ENCODE measurements around the gene ARHGEF38.
"Not testable (repeated sequence)": the region's sequence is repeated elsewhere in the genome, so short reads cannot be mapped to it uniquely, and the experiment has no call there.

ARHGEF38 gene

DNA sequence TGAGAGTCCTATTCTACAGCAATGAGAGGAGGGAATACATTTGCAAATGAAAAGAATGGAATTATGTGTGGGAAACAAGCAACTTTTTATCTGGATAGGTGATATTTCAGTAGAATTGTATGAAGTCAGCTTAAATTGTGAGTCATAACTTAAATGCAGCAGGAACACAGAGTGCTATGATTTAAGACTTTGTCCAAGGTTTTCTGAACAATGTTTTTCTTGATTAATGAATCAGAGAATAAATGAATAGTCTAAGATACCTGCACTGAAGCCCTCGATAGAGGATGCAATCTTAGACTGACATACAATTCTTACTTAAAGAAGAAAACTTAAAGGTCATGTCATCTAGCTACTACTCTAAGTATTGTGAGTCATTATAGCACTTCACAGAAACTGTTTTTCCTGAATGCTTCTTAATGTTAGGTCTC is 8.0 kb downstream of the ARHGEF38 start:
- no peak for DNase-seq

- DNase-seq, result no peak
Measured at GRCh38 chr4:105563352-105563751, 10.9 kb downstream of the ARHGEF38 start.

DNA sequence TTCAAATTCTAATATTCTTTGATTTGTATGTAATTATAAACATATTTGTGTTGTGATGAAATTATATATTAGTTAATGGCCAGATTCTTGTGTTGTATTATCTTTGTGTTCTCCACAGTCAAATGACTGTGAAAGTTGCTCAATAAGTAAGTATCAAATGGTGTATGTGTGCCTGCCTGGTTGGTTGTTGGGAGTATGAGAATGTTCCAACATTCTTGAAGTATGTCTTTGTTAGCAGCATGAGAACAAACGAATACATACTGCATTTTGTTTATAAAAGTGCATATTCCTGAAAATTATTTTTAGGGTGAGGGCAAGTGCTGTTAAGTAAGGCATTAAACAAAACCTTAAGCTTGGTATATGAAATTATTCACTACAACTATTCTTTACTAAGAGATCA is 16.2 kb downstream of the ARHGEF38 start:
- DNase-seq, result no peak

DNA sequence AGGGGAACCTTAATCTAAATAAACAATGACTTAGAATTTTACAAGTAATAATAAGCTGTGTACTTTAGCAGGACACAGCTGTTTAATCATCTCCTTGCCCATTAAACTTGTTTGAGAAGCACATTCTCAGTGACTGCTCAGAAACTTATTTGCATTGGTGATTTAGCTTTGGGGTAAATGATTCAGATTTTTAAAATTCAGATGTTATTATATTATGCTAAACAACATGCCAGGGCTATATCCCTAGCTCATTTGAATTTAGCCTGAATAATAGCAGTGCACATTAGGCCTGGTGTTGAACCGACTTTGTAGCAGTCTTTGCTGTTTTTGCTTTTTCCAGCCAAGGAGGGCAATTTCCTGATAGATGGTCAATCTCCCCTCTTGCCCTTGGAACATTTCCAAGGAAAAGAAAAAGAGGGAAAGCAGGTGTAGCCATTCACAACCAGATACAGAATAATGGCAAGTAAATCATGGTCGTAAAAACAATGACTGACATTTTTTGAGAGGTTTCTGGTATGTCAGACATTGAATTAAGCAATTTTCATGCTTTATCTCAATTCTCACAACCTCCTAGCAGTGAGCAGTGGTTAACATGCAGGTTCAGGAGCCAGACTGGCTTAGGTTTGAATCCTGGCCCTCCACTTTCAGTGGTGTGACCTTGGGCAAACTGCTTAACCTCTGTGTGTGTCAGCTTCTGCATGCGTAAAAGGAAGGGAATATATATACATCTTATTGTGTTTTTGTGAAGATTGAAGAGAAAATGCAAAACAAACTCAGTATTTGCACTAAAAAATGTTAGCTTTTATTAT is 16.8 kb downstream of the ARHGEF38 start:
- DNase-seq, result no peak

- no peak for DNase-seq
Measured at GRCh38 chr4:105569866-105570236, 17.4 kb downstream of the ARHGEF38 start.

DNA sequence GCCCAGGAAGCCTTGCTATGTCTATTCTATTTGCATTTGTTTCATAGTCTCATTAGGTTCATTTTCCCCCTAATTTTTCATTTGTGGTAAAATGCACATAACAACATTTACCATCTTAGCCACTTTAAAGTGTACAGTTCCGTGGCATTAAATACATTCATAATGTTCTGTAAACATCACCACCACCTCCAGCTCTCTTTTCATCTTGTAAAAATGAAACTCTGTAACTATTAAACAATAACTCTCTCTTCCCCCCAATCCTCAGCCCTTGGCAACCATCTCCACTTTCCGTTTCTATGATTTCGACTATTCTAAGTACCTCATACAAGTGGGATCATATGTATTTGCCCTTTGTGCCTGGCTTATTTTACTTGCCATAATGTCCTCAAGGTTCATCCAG is 19.9 kb downstream of the ARHGEF38 start:
- DNase-seq, result no peak

GRCh38 chr4:105586638-105587328 is 34.4 kb downstream of the ARHGEF38 start:
- DNase-seq, result no peak

DNA sequence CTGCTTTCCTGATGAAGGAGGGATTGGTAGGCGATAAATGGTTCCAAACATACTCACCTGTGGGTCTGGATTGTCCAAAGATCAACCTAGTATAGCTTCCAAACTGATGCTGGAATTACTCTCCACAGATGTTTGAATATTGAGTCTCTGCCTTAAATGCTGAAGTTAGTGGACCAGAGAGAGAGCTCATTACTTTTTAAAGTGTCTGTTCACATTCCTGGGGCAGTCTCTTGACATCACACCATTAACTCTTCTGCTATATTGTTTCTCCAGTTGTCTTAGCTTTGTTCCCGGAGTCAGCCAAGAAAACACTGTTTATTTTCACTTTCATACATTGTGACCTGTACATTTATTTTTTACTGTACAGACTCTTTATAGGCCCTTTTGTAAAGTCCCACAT is 35.4 kb downstream of the ARHGEF38 start:
- DNase-seq, result no peak

- no peak for DNase-seq
Measured at GRCh38 chr4:105588252-105588651, 35.8 kb downstream of the ARHGEF38 start.

GRCh38 chr4:105591573-105591972 is 39.2 kb downstream of the ARHGEF38 start:
- no peak for DNase-seq

GRCh38 chr4:105594099-105595010 is 41.9 kb downstream of the ARHGEF38 start:
- no peak for DNase-seq

DNA sequence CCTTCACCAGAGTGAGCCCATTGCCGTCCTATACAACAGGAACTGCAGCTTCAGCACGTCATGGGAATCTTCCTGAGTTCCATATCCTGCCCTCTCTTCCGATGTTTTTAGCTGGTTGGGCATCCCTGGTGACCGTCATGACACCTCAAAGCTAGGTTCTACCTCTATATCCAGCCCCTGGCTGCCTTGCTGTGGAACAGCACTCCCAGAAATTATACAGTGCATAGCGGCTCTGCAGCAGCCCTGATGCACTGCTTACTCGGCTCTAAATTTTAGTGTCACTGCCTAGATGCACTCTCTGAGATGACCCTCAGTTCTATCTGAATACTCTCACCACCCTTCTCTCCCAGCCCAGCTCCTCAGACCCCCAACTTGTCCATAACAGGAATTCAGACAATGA is 44.3 kb downstream of the ARHGEF38 start:
- no peak for DNase-seq

- no peak for DNase-seq
Measured at GRCh38 chr4:105598052-105598451, 45.6 kb downstream of the ARHGEF38 start.

DNA sequence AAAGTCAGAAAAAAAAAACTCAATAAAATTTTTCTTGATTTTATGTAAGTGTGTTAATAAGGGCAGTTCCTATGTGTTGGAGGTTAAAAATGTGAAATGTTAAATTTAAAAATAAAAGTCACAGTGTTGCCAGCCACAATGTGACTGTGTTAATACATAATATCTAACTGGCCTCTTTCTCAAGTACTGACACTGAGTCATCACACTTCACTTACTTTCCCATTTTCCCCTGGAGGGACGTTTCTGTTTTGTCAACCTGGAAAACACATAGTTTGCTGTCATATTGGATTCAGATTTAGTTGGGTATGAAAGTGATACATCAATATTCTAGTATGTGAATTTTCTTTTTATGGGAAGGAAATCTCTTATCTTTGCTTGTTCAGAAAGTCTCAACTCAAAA is 46.4 kb downstream of the ARHGEF38 start:
- no peak for DNase-seq

DNA sequence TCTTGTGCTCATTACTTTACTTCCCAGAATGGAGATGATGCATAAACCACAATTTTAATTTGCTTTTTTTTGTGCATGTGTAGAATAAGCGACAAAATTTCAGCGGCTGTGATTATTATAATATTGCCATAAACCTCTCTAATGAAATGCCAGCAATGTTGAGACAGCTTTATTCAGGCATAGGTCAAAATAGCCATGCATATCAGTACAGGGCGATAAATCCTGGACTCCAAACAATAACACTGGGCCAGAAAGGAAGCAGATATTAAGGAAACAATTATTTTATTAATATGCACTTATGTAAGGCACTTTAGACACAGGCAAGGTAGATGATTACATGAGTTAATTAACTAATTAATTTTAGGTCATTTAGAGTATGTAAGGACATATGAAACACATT is 47.1 kb downstream of the ARHGEF38 start:
- no peak for DNase-seq

DNA sequence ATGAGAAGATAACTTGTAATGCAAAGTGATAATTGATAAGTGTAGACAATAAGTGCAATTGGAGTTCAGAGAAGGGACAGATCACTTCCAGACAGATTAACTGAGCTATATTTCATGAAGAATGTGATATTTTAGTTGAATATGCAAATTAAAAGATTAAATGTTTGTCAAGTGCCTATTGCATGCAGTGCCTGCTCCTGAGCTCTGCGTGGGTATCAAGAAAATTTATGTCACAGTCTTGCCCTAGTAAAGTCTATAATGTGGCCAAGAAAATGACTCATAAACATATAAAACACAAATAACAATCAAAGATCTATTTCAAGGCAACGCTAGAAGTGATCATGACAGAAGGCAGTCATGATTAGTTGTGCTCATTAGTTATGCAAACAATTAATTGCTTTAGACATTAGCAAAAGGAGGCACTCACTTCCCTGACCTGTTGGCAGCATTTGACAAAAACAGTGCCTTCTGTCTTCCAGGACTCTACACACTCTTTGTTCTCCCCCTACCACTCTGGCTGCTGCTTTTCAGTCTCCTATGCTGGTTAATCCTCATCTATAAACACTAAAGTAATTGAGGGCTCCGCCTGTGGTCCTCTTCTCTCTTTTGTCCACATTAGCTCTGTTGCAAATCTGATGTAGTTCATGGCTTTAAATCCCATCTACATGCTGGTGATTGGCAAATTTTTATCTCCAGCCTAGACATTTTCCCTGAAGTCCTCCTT is 47.7 kb downstream of the ARHGEF38 start:
- no peak for DNase-seq

- DNase-seq, result no peak
Measured at GRCh38 chr4:105600951-105601350, 48.5 kb downstream of the ARHGEF38 start.

- DNase-seq, result no peak
Measured at GRCh38 chr4:105601406-105601805, 49.0 kb downstream of the ARHGEF38 start.

DNA sequence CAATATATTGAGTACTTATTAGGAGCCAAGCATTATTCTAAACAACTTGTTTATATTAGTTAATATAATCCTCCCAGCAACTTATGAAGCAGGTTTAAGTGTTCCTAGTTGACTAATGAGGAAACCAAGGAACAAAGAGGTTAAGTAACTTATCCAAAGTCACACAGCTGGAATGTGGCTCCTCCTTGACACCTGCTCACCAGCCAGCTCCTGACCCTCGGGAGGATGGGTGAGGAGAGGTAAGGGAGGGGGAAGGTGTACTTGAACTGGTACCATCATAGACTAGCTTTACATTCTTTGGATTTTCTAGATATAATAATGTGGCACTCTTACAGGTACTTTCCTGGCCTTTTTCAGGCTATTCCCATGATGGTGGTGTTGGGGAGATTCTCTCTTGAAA is 50.7 kb downstream of the ARHGEF38 start:
- no peak for DNase-seq

GRCh38 chr4:105605493-105605892 is 53.1 kb downstream of the ARHGEF38 start:
- DNase-seq, result no peak

DNA sequence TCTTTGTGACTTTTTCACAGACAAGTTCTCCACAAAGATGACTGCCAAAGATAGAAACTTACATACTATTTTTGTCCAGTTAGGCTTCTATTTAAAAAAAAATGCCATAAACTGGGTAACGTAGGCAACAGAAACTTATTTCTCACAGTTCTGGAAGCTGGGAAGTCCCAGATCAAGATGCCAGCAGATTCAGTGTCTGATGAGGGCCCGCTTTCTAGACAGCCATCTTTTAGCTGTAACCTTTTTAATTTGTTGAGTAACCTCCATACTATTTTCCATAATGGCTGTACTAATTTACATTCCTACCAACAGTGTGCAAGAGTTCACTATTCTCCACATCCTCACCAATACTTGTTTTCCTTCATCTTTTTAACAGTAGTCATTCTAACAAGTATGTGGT is 55.5 kb downstream of the ARHGEF38 start:
- no peak for DNase-seq

DNA sequence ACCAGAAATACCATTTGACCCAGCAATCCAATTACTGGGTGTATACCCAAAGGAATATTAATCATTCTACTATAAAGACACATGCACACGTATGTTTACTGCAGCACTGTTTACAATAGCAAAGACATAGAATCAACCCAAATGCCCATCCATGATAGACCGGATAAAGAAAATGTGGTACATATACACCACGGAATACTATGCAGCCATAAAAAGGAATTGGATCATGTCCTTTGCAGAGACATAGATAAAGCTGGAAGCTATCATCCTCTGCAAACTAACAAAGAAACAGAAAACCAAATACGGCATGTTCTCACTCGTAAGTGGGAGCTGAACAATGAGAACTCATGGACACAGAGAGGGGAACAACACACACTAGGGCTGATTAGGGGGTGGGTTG is 57.4 kb downstream of the ARHGEF38 start:
- DNase-seq, result not testable (repeated sequence)

GRCh38 chr4:105613306-105613705 is 60.9 kb downstream of the ARHGEF38 start:
- no peak for DNase-seq

All from GDM1 (cell line).